K562 (cell line): Measurements from ENCODE around the gene FSTL4. TPM values are rescaled to one million over a fixed set of nuclear protein-coding genes. Genes with fewer than 3 reads are reported as not detected.

Source experiments
- ATAC-seq: fragments of 200-7000 bp; cut with Tn5 transposase; 3 replicates; pipeline ENCODE4 v1.9.1; 2020; ENCODE audit warnings: moderate library complexity
- BruUV-seq: library from RNA; stranded (reverse); fragments of 400-500 nt; replicated peaks from 2 replicates; lab custom pipeline; 2021; lab: Mats Ljungman, UMichigan
- CTCF ChIA-PET: fragments of 300-600 bp; formaldehyde crosslinking; extraction: SDS; loops from one replicate; lab custom pipeline; 2021; ENCODE audit warnings: low intra/inter-chr PET ratio; lab: Yijun Ruan, JAX
- POLR2A ChIA-PET: fragments of 300-600, 350-650 bp; sonication (Branson Sonifier 250); formaldehyde crosslinking; extraction: SDS; loops from one replicate; lab custom pipeline; 2021; ENCODE audit warnings: antibody characterized with exemption, inconsistent platforms; lab: Yijun Ruan, JAX
- DNase-seq, 4 experiments: peaks; one replicate each; pipeline versions ENCODE4 v3.0.0 to v3.0.0-alpha.2; 2011 to 2018; ENCODE audit warnings: low spot score in 3 of 4, mixed read lengths in 3 of 4; ENCODE audit errors: extremely low read depth in 1 of 4
- FAIRE-seq: peaks from 2 replicates; lab custom pipeline; 2011; peaks lifted over from hg19 to GRCh38; lab: Jason Lieb, UNC
- H2AFZ ChIP-seq: 2 replicates; pipeline ENCODE4 v1.6.0; 2011; ENCODE audit warnings: low read depth, low read length, control low read depth, inconsistent platforms
- H3K27ac ChIP-seq: fragments of 200-600 bp; 3 replicates; pipeline ENCODE4 v1.8.0; 2011; ENCODE audit warnings: low read depth, mild to moderate bottlenecking, control low read depth, inconsistent platforms, low read length, moderate library complexity, mixed read lengths; ENCODE audit errors: extremely low read depth
- H3K27me3 ChIP-seq, 2 experiments: fragments of 300-600 bp in 1 of 2; 2 replicates in 1 of 2; 3 replicates in 1 of 2; pipeline versions ENCODE4 v1.6.0 to v1.8.0; 2011; ENCODE audit warnings: inconsistent platforms in 2 of 2, low read length in 2 of 2, mild to moderate bottlenecking in 1 of 2, mixed read lengths in 1 of 2, moderate library complexity in 1 of 2; ENCODE audit not compliant: control insufficient read depth in 2 of 2, insufficient read depth in 2 of 2
- H3K36me3 ChIP-seq: fragments of 300-600 bp; 3 replicates; pipeline ENCODE4 v1.8.0; 2011; ENCODE audit warnings: mild to moderate bottlenecking, low read length, inconsistent platforms; ENCODE audit not compliant: control insufficient read depth, insufficient read depth
- H3K4me1 ChIP-seq, 2 experiments: fragments of 200-600 bp in 1 of 2; replicated peaks in 1 of 2; 2 replicates in 1 of 2; 3 replicates in 1 of 2; pipeline versions ENCODE4 v1.5.1 to v1.8.0; 2011; ENCODE audit warnings: inconsistent platforms in 2 of 2, low read length in 2 of 2, mild to moderate bottlenecking in 1 of 2, mixed read lengths in 1 of 2, moderate library complexity in 1 of 2; ENCODE audit not compliant: control insufficient read depth in 2 of 2, insufficient read depth in 2 of 2
- H3K4me2 ChIP-seq: 2 replicates; pipeline ENCODE4 v1.6.1; 2011; ENCODE audit warnings: low read length, control low read depth, inconsistent platforms, mixed read lengths; ENCODE audit not compliant: insufficient read depth
- H3K4me3 ChIP-seq: fragments of 200-600 bp; sonication (generic), shearing (Covaris generic); 2 replicates; pipeline ENCODE4 v1.5.1; 2016; ENCODE audit warnings: control low read depth, inconsistent platforms
- H3K79me2 ChIP-seq: fragments of 200-600 bp; 3 replicates; pipeline ENCODE4 v1.8.0; 2011; ENCODE audit warnings: low read length, inconsistent platforms; ENCODE audit not compliant: control insufficient read depth, insufficient read depth
- H3K9ac ChIP-seq, 2 experiments: 2 replicates each; pipeline versions ENCODE4 v1.6.0 to v1.6.1; 2011; ENCODE audit warnings: low read depth in 2 of 2, low read length in 2 of 2, control low read depth in 1 of 2, inconsistent platforms in 1 of 2, mild to moderate bottlenecking in 1 of 2, mixed read lengths in 1 of 2; ENCODE audit not compliant: insufficient read depth in 1 of 2
- H3K9me1 ChIP-seq: one replicate; pipeline ENCODE4 v1.6.0; 2011; ENCODE audit warnings: inconsistent platforms, mild to moderate bottlenecking, low read length, moderate library complexity; ENCODE audit not compliant: control insufficient read depth, insufficient read depth
- H3K9me3 ChIP-seq: replicated peaks from 2 replicates; pipeline ENCODE4 v1.5.1; 2011; ENCODE audit warnings: low read depth, low read length, inconsistent platforms; ENCODE audit not compliant: control insufficient read depth, insufficient read depth
- H4K20me1 ChIP-seq: replicated peaks from 2 replicates; pipeline ENCODE4 v1.6.1; 2011; ENCODE audit warnings: low read length, inconsistent platforms, mixed read lengths; ENCODE audit not compliant: control insufficient read depth, insufficient read depth
- CBX5 ChIP-seq: IDR thresholded peaks from 2 replicates; pipeline ENCODE4 v1.6.1; 2014; ENCODE audit warnings: low read depth, borderline replicate concordance
- CGGBP1 ChIP-seq: fragments of 250-450 bp; sonication (Bioruptor Pico); IDR thresholded peaks from 2 replicates; pipeline ENCODE4 v1.9.0; 2021; ENCODE audit warnings: mild to moderate bottlenecking
- FOXJ3 ChIP-seq: sonication (generic); formaldehyde crosslinking; IDR thresholded peaks from 2 replicates; pipeline ENCODE4 v1.4.0; 2020; ENCODE audit warnings: mild to moderate bottlenecking, missing genetic modification reagents
- FUS ChIP-seq: fragments of 200-400 bp; formaldehyde crosslinking; optimal IDR thresholded peaks from 2 replicates; pipeline ENCODE3; 2017; ENCODE audit warnings: low read depth, low read length
- JUNB ChIP-seq: fragments of 450-650 bp; formaldehyde crosslinking; conservative IDR thresholded peaks from 2 replicates; pipeline ENCODE4 v1.4.0; 2020; ENCODE audit warnings: mild to moderate bottlenecking
- NFE2L1 ChIP-seq: fragments of 450-650 bp; IDR thresholded peaks from 2 replicates; pipeline ENCODE4 v1.6.1; 2016; ENCODE audit warnings: missing genetic modification characterization, low read depth, mild to moderate bottlenecking, missing compliant biosample characterization, moderate library complexity, borderline replicate concordance
- PTTG1 ChIP-seq: fragments of 450-650 bp; IDR thresholded peaks from 2 replicates; pipeline ENCODE4 v1.6.1; 2016; ENCODE audit warnings: low read depth, mild to moderate bottlenecking, missing genetic modification characterization, missing compliant biosample characterization
- RHOXF2B ChIP-seq: fragments of 250-450 bp; sonication (Bioruptor Pico); conservative IDR thresholded peaks from 2 replicates; pipeline ENCODE4 v1.5.1; 2021
- SMARCC2 ChIP-seq: fragments of 450-650 bp; IDR thresholded peaks from 2 replicates; pipeline ENCODE4 v1.6.1; 2017; ENCODE audit warnings: antibody characterized with exemption, moderate library complexity, mild to moderate bottlenecking, low read depth
- THAP12 ChIP-seq: fragments of 250-450 bp; sonication (Bioruptor Pico); IDR thresholded peaks from 2 replicates; pipeline ENCODE4 v1.9.0; 2021; ENCODE audit warnings: mild to moderate bottlenecking, inconsistent platforms
- ZNF407 ChIP-seq: fragments of 450-650 bp; IDR thresholded peaks from 2 replicates; pipeline ENCODE4 v1.6.1; 2016; ENCODE audit warnings: low read depth
- WGBS: fragments of 100-300 bp; shearing (Covaris generic); methylation state at CpG from one replicate; pipeline ENCODE4 v1.1.6; 2016; ENCODE audit warnings: low coverage, mixed read lengths; ENCODE audit not compliant: insufficient coverage; ENCODE audit errors: missing lambda C conversion rate; 5-methylcytosine and 5-hydroxymethylcytosine counted together
- in situ Hi-C: fragments of 300-500 bp; cut with MboI; formaldehyde crosslinking; loops from 4 replicates; pipeline ENCODE4 v1.15.0; 2018; ENCODE audit warnings: inconsistent platforms, mixed read lengths
- intact Hi-C: fragments of 100-400 bp; cut with micrococcal nuclease; formaldehyde crosslinking; loops from 2 replicates; pipeline ENCODE4 v1.14.2; 2022
- polyA plus RNA-seq, 8 experiments: library from polyadenylated mRNA; depleted of rRNA in 4 of 8; stranded (reverse) in 5 of 8; unstranded in 3 of 8; fragments of >200 nt; fragmentation: Nextera tagmentation in 2 of 8; fragmentation: Illumina TruSeq in 1 of 8; extraction: Ambion mirVana in 2 of 8; extraction: Trizol in 1 of 8; gene quantifications; 2 replicates each; pipeline versions ENCODE4 v1.2.1 to v1.2.3, GENCODE V29; 2011 to 2014; ENCODE audit warnings: inconsistent platforms in 1 of 8, missing spikeins in 1 of 8
- total RNA-seq, 7 experiments: library from RNA; depleted of rRNA in 6 of 7; stranded (reverse); fragments of >200 nt in 6 of 7; fragmentation: Illumina TruSeq in 2 of 7; extraction: Trizol in 2 of 7; gene quantifications; 2 replicates each; pipeline versions ENCODE4 v1.2.1 to v1.2.3, GENCODE V29; 2011 to 2021; ENCODE audit warnings: low replicate concordance in 1 of 7

FSTL4 gene
- total and polyA plus RNA-seq, 9 of the 15 experiments (the other 6 are each of a cell fraction or from before 2014, with no cell fraction given): 0.08 to 0.18 (median 0.10) TPM; not detected in 5

- Histone ChIP-seq H3K79me2 (no peaks in the 10 kb centered on the region), H3K4me3 (no peak overlapping the region), H3K9me1 (no peaks in the 10 kb centered on the region), H3K27me3 (peaks cover 6 to 44% of the 10 kb centered on the region in 2 experiments; a peak in 4 of 5 replicates), H3K9me3 (no peaks in the 10 kb centered on the region), H3K4me2 (no peak overlapping the region), H2AFZ (no peak overlapping the region), H3K9ac (no peak overlapping the region), H3K36me3 (no peaks in the 10 kb centered on the region), H3K27ac (no peak overlapping the region), H4K20me1 (no peaks in the 10 kb centered on the region), H3K4me1 (no peaks in the 10 kb centered on the region)
- ChIA-PET CTCF (no interaction called here), POLR2A (interaction anchor here (0.7 to 0.9 kb wide), 2 partner anchors 16 to 288 kb away, joined by 3 to 4 read pairs; no protein-coding TSS in a partner anchor)
- no peak for ATAC-seq
- no TSS peak for BruUV-seq
- WGBS: 2% methylated on average over 10 of the region's 17 CpGs
- DNase-seq: no peak
- in situ Hi-C loops (no loop called here), intact Hi-C loops (no loop called here)
- no peak for FAIRE-seq
- TF ChIP-seq THAP12 (CRISPR knock-in tag) (no peak), ZNF407 (no peak), FOXJ3 (CRISPR knock-in tag) (no peak), RHOXF2B (no peak), PTTG1 (tag) (no peak), CGGBP1 (CRISPR knock-in tag) (no peak), SMARCC2 (no peak), CBX5 (no peak), FUS (no peak), NFE2L1 (no peak), JUNB (CRISPR knock-in tag) (no peak)
These were observed 218.4 kb downstream of the FSTL4 start for GRCh38 chr5:133393776-133394476.
